Right lobe of liver (tissue), 6 donors: ENCODE measurements around the gene C4orf51. TPM values are rescaled to one million over a fixed set of nuclear protein-coding genes. Genes with fewer than 3 reads are reported as not detected.
A peak's percentile ranks its signal among the peaks of the same experiment; 100 is the strongest.

Experiments
- ATAC-seq, 4 donors: fragments of 200-7000 bp; cut with Tn5 transposase; one replicate each; pipeline ENCODE4 v1.9.1; 2020; ENCODE audit warnings: mild to moderate bottlenecking in 4 of 4, moderate library complexity in 4 of 4
- DNase-seq, 3 donors: peaks; one replicate each; pipeline ENCODE4 v3.0.0-alpha.2; 2020
- H3K27ac ChIP-seq, 3 donors: fragments of 200-600 bp; one replicate each; pipeline ENCODE4 v1.8.0; 2022
- H3K27me3 ChIP-seq, 2 donors: fragments of 200-600 bp; one replicate each; pipeline ENCODE4 v1.8.0; 2022
- H3K36me3 ChIP-seq, 4 donors: fragments of 200-600 bp; sonication (generic) in 1 of 4; one replicate each; pipeline versions ENCODE4 v1.5.1 to v1.8.0; 2017 to 2022; ENCODE audit warnings: control low read depth in 1 of 4
- H3K4me1 ChIP-seq, 4 donors: fragments of 200-600 bp; sonication (generic) in 1 of 4; one replicate each; pipeline versions ENCODE4 v1.5.1 to v1.8.0; 2017 to 2022; ENCODE audit warnings: control low read depth in 1 of 4
- H3K4me3 ChIP-seq, 3 donors: fragments of 200-600 bp; one replicate each; pipeline ENCODE4 v1.8.0; 2022
- H3K9me3 ChIP-seq, 4 donors: fragments of 200-600 bp; sonication (generic) in 1 of 4; one replicate each; pipeline versions ENCODE4 v1.5.1 to v1.8.0; 2017 to 2022; ENCODE audit warnings: control low read depth in 1 of 4
- CTCF ChIP-seq, 4 donors: fragments of 200-600 bp in 3 of 4; fragments of 450-650 bp in 1 of 4; IDR thresholded peaks; one replicate each; pipeline versions ENCODE4 v1.5.1 to v1.8.0; 2016 to 2022; ENCODE audit warnings: antibody characterized with exemption in 4 of 4, mild to moderate bottlenecking in 2 of 4
- POLR2A ChIP-seq: fragments of 450-650 bp; IDR thresholded peaks from one replicate; pipeline ENCODE4 v1.6.1; 2017; ENCODE audit warnings: antibody characterized with exemption, mild to moderate bottlenecking
- WGBS: methylation state at CpG from one replicate; pipeline ENCODE4 v1.1.6; 2018; ENCODE audit warnings: low coverage, low lambda C conversion rate; ENCODE audit not compliant: insufficient coverage; ENCODE audit errors: missing lambda C conversion rate; 5-methylcytosine and 5-hydroxymethylcytosine counted together
- intact Hi-C, 2 donors: fragments of 100-400 bp; cut with DNase I; formaldehyde crosslinking; loops; one replicate each; pipeline versions ENCODE4 v1.11.2 to v1.14.1; 2022
- total RNA-seq, 6 experiments: library from RNA; depleted of rRNA in 2 of 6; stranded (reverse); fragments of >200 nt in 2 of 6; fragmentation: NEBNext Ultra II Directional in 3 of 6; extraction: Animal tissue kit (Norgen Biotek cat#: 25700) in 3 of 6; gene quantifications; one replicate each; pipeline versions ENCODE4 v1.1.0 to v1.2.4, GENCODE V29; 2016 to 2023
- donor health status: DM: no; HTN: yes; CAD: no.
- donor health status: DM: no; HTN: no; CAD: no.
- donor health status: DM: no; HTN: no; CAD: no.
- donor health status: DM: no; HTN: yes; CAD: no.
- donor health status: DM: no; HTN: yes; CAD: no.

Gene C4orf51
- total RNA-seq, 6 experiments from 2014 or later, result not detected

- DNase-seq, result no peak
- H3K36me3 ChIP-seq, result no peaks in the 10 kb centered on the region
- H3K27ac ChIP-seq, result no peak overlapping the region
- intact Hi-C loops, result no loop called here
- no peaks in the 10 kb centered on the region for H3K4me1 ChIP-seq
- no peaks in the 10 kb centered on the region for H3K9me3 ChIP-seq
- H3K27me3 ChIP-seq, result no peaks in the 10 kb centered on the region
- TF ChIP-seq POLR2A, result no peak
- TF ChIP-seq CTCF (IDR thresholded peaks at IDR 0.05), result no peak
- 87% methylated on average over 4 of the region's 4 CpGs for WGBS
- H3K4me3 ChIP-seq, result no peak overlapping the region
- ATAC-seq, result no peak
Measured at GRCh38 chr4:145763399-145763798, 83.5 kb downstream of the C4orf51 start.

- H3K36me3 ChIP-seq, result no peaks in the 10 kb centered on the region
- H3K27me3 ChIP-seq, result no peaks in the 10 kb centered on the region
- TF ChIP-seq POLR2A (no peak), CTCF (IDR thresholded peaks at IDR 0.05) (no peak)
- no peaks in the 10 kb centered on the region for H3K9me3 ChIP-seq
- H3K4me3 ChIP-seq, result no peak overlapping the region
- 94% methylated on average over 3 of the region's 5 CpGs for WGBS
- no peak overlapping the region for H3K27ac ChIP-seq
- intact Hi-C loops, result no loop called here
- no peak for ATAC-seq
- H3K4me1 ChIP-seq, result no peaks in the 10 kb centered on the region
- no peak for DNase-seq
Measured at GRCh38 chr4:145766273-145766672, 86.3 kb downstream of the C4orf51 start.

- TF ChIP-seq CTCF (IDR thresholded peaks at IDR 0.05) (no peak), POLR2A (no peak)
- Histone ChIP-seq H3K36me3 (no peaks in the 10 kb centered on the region), H3K4me1 (no peaks in the 10 kb centered on the region), H3K27ac (no peak overlapping the region), H3K27me3 (no peaks in the 10 kb centered on the region), H3K9me3 (no peaks in the 10 kb centered on the region), H3K4me3 (no peak overlapping the region)
- peak in 1 of 4 donors; percentile 42 for ATAC-seq
- intact Hi-C loops, result no loop called here
- WGBS, result 63% methylated on average over 2 of the region's 2 CpGs
- DNase-seq, result no peak
Measured at GRCh38 chr4:145769450-145770037, 89.6 kb downstream of the C4orf51 start.

- DNase-seq, result no peak
- intact Hi-C loops, result no loop called here
- no peak for ATAC-seq
- TF ChIP-seq CTCF (IDR thresholded peaks at IDR 0.05), result no peak
- no peak for TF ChIP-seq POLR2A
- 79% methylated on average over 4 of the region's 4 CpGs for WGBS
- Histone ChIP-seq H3K36me3 (no peaks in the 10 kb centered on the region), H3K4me3 (no peak overlapping the region), H3K27me3 (no peaks in the 10 kb centered on the region), H3K4me1 (no peaks in the 10 kb centered on the region), H3K27ac (no peak overlapping the region), H3K9me3 (no peaks in the 10 kb centered on the region)
Measured at GRCh38 chr4:145770124-145770523, 90.2 kb downstream of the C4orf51 start.

- intact Hi-C loops, result no loop called here
- Histone ChIP-seq H3K9me3 (no peaks in the 10 kb centered on the region), H3K36me3 (no peaks in the 10 kb centered on the region), H3K4me1 (no peaks in the 10 kb centered on the region), H3K27me3 (no peaks in the 10 kb centered on the region), H3K4me3 (no peak overlapping the region), H3K27ac (no peak overlapping the region)
- no peak for TF ChIP-seq CTCF (IDR thresholded peaks at IDR 0.05)
- WGBS, result 86% methylated on average over 2 of the region's 2 CpGs
- ATAC-seq (no peak), DNase-seq (no peak)
Measured at GRCh38 chr4:145772347-145772746, 92.4 kb downstream of the C4orf51 start.
